ENCODE measurements around the gene PLEKHG2. TPM values are rescaled to one million over a fixed set of nuclear protein-coding genes. Genes with fewer than 3 reads are reported as not detected.

The PLEKHG2 gene
- total RNA-seq, 1 experiment from 2014 or later: 62.3 TPM

DNA sequence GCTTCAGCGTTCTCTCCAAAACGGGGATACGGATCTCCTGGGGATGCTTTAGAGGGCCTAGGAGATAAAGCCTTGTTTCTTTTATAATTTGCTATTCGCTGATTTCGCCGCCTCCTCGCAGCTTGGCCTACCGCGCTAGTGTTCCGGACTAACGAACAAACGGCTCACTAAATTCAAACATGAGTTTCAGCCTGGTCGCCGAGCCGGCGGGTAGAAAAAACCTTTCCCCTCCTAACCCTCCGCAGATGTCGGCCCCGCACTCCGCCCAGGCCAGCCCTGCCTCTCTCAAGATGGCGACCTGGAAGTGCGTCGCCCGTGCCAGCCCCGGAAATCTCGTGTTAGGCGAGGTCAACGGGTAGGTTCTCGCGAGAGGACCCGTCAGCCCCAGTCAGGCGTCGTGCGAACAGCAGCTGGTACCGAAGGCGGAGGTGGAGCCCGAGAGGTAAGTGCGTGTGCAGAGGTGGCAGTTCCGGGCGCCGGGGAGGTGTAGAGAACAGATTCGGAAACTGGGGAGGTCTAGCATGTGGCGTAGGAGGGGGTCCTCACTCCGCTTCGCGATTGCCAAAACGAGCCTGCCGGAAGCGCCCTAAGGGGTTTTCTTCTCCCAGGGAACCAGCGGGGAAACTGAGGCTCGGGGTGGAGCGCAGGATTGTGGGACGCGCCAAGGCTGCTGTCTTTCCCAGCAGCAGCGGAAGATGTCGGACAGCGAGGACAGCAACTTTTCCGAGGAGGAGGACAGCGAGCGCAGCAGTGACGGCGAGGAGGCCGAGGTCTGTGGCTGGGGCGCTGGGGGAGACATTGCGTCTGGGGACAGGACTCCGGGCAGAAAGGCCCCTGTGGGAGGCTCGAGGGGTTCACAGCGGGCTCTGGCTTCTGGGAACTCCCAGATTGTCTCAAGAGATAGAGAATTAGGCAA, 33.0 kb downstream of the PLEKHG2 start, which contains the start of gene SUPT5H (continued):
- no peak for TF ChIP-seq ZSCAN18 (CRISPR knock-in tag; IDR thresholded peaks at IDR 0.05)
- TF ChIP-seq ZMAT4 (CRISPR knock-in tag; IDR thresholded peaks at IDR 0.05): no peak
- no peak; the same call in 1 of the 2 replicates for TF ChIP-seq KAT7 (CRISPR knock-in tag; IDR thresholded peaks at IDR 0.05; ENCODE audit: borderline replicate concordance)
- no peak for TF ChIP-seq PRRX2 (CRISPR knock-in tag; IDR thresholded peaks at IDR 0.05)
- TF ChIP-seq, protein P1, sequence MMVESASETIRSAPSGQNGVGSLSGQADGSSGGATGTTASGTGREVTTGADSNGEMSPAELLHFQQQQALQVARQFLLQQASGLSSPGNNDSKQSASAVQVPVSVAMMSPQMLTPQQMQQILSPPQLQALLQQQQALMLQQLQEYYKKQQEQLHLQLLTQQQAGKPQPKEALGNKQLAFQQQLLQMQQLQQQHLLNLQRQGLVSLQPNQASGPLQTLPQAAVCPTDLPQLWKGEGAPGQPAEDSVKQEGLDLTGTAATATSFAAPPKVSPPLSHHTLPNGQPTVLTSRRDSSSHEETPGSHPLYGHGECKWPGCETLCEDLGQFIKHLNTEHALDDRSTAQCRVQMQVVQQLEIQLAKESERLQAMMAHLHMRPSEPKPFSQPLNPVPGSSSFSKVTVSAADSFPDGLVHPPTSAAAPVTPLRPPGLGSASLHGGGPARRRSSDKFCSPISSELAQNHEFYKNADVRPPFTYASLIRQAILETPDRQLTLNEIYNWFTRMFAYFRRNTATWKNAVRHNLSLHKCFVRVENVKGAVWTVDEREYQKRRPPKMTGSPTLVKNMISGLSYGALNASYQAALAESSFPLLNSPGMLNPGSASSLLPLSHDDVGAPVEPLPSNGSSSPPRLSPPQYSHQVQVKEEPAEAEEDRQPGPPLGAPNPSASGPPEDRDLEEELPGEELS (CRISPR knock-in tag; IDR thresholded peaks at IDR 0.05): peak; percentile 91
- peak; percentile 77 for TF ChIP-seq NR2C2 (CRISPR knock-in tag; IDR thresholded peaks at IDR 0.05)
- no peak; the same call in 1 of the 2 replicates for TF ChIP-seq MLX (CRISPR knock-in tag; IDR thresholded peaks at IDR 0.05)
- TF ChIP-seq ZBTB21 (CRISPR knock-in tag; IDR thresholded peaks at IDR 0.05; ENCODE audit: borderline replicate concordance): no peak
- no peak for TF ChIP-seq ZNF671 (CRISPR knock-in tag; IDR thresholded peaks at IDR 0.05)
- no peak for TF ChIP-seq GRHL2 (CRISPR knock-in tag; IDR thresholded peaks at IDR 0.05; ENCODE audit: insufficient replicate concordance, severe bottlenecking)
- no peak for TF ChIP-seq OVOL2 (CRISPR knock-in tag; IDR thresholded peaks at IDR 0.05; ENCODE audit: borderline replicate concordance)
- TF ChIP-seq MXD4 (CRISPR knock-in tag; IDR thresholded peaks at IDR 0.05; ENCODE audit: borderline replicate concordance): no peak
- peak; percentile 90 for TF ChIP-seq CREM (CRISPR knock-in tag; IDR thresholded peaks at IDR 0.05)
- no peak for TF ChIP-seq IRF2 (CRISPR knock-in tag; IDR thresholded peaks at IDR 0.05; ENCODE audit: borderline replicate concordance, low read depth)
- no peak for TF ChIP-seq ZNF396 (CRISPR knock-in tag; IDR thresholded peaks at IDR 0.05; ENCODE audit: borderline replicate concordance)
- TF ChIP-seq TCF7 (CRISPR knock-in tag; IDR thresholded peaks at IDR 0.05; ENCODE audit: low read depth): no peak
- no peak for TF ChIP-seq ERG (CRISPR knock-in tag; IDR thresholded peaks at IDR 0.05)
- TF ChIP-seq, protein P2, sequence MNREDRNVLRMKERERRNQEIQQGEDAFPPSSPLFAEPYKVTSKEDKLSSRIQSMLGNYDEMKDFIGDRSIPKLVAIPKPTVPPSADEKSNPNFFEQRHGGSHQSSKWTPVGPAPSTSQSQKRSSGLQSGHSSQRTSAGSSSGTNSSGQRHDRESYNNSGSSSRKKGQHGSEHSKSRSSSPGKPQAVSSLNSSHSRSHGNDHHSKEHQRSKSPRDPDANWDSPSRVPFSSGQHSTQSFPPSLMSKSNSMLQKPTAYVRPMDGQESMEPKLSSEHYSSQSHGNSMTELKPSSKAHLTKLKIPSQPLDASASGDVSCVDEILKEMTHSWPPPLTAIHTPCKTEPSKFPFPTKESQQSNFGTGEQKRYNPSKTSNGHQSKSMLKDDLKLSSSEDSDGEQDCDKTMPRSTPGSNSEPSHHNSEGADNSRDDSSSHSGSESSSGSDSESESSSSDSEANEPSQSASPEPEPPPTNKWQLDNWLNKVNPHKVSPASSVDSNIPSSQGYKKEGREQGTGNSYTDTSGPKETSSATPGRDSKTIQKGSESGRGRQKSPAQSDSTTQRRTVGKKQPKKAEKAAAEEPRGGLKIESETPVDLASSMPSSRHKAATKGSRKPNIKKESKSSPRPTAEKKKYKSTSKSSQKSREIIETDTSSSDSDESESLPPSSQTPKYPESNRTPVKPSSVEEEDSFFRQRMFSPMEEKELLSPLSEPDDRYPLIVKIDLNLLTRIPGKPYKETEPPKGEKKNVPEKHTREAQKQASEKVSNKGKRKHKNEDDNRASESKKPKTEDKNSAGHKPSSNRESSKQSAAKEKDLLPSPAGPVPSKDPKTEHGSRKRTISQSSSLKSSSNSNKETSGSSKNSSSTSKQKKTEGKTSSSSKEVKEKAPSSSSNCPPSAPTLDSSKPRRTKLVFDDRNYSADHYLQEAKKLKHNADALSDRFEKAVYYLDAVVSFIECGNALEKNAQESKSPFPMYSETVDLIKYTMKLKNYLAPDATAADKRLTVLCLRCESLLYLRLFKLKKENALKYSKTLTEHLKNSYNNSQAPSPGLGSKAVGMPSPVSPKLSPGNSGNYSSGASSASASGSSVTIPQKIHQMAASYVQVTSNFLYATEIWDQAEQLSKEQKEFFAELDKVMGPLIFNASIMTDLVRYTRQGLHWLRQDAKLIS (CRISPR knock-in tag; IDR thresholded peaks at IDR 0.05; ENCODE audit: borderline replicate concordance): 0 out of 2 replicates have a peak, but pooled peaks have one; percentile 75
- peak; percentile 43; the same call in 1 of the 2 replicates for TF ChIP-seq RELA (CRISPR knock-in tag; IDR thresholded peaks at IDR 0.05; ENCODE audit: borderline replicate concordance)
- peak; percentile 77; the same call in 1 of the 2 replicates for TF ChIP-seq MYBL2 (CRISPR knock-in tag; IDR thresholded peaks at IDR 0.05)
- no peak for TF ChIP-seq ZNF219 (CRISPR knock-in tag; IDR thresholded peaks at IDR 0.05; ENCODE audit: borderline replicate concordance)

All from WTC11 (cell line).